Left kidney (tissue), 2 donors: ENCODE measurements around the gene SENP2. TPM values are rescaled to one million over a fixed set of nuclear protein-coding genes. Genes with fewer than 3 reads are reported as not detected.
"Not testable (repeated sequence)": the region's sequence is repeated elsewhere in the genome, so short reads cannot be mapped to it uniquely, and the experiment has no call there.

Source experiments
- DNase-seq: peaks from one replicate; pipeline ENCODE4 v3.0.0-alpha.2; 2013
- polyA plus RNA-seq: library from polyadenylated mRNA; unstranded; fragments of 120-200 nt; gene quantifications from one replicate; pipeline ENCODE4 v1.2.1, GENCODE V29; 2013; ENCODE audit not compliant: insufficient read length

Gene SENP2
- polyA plus RNA-seq, 1 donor, result 64.6 TPM

DNA sequence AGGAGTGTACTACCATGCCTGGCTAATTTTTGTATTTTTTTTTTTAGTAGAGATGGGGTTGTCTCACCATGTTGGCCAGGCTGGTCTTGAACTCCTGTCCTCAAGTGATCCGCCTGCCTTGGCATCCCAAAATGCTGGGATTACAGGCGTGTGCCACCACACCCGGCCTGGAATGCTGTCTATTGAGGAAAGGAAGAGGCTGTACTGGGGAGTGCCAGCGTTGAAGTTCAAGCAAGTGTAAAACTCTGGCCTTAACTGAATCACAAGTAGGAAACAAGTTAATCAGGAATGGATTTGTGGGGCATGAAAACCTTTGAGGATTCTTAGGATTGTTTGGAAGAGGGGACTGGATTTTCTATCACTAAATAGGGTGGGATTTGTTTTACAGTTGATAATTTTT lies 1.4 kb upstream of the SENP2 start:
- DNase-seq, result no peak

DNA sequence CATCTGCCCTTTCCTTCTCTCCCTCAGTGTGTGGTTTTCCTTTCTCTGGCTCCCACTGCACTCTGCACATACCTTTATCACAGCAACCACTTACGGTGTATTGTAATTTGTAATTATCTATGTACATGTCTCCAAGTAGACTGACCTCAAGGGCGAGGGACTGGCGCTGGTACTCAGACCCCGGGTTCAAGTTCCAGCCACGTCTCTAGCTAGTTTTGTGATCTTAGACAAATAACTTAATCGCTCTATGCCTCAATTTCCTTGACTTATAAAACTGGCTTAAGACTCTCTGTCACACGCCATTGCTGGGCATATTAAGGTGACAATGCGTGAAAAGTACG lies 607 bp upstream of the SENP2 start:
- no peak for DNase-seq

DNA sequence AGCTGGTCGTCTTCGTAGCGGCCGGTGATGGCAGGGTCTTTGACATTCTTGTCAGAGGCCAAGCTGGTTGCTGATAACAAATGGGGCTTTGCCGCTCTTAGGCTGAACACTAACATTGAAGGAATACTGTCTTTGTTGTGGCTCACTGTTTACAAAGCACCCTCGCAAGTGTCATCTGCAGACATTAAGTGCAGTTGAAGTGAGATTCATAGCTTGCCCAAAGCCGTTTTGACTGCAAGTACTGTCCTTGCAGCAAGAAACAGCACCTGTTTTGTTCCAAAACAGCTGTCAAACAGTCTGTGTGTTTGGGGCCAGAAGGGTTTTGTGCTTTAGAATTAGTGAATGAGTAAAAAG lies 568 bp downstream of the SENP2 start:
- DNase-seq, result no peak

DNA sequence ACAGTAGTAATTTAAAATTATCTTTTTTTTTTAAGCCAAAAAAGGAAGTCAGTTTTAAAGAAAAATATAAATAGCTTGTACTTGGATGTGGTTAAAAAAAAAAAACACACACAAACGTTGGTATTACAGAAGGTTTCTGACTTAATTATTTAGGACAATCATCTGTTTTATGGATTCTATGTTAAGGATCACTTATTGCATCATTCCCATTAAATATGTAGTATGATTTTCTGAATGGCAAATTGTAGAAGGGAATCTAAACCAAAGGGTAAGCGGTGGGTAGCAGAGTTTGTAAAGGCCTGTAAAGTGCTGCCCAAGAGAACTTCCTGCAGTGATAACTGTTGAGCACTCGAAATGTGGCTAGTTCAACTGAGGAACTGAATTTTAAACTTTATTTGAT lies 8.0 kb downstream of the SENP2 start:
- no peak for DNase-seq

DNA sequence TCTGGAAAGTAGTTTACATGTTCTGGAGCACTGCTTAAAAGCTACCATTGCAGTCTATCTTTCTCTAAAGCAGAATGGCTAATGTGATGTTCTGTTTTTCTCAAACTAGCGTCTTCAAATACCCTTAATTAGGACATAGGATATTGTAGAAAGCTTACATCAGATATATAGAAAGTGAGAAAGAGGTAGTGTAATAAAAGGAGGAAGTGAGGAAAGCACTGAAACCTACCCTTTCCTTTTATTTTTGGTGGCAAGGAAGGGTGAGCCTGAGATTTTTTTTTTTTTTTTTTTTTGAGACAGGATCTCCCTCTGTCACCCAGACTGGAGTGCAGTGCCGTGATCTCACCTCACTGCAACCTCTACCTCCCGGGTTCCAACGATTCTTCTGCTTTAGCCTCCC lies 9.4 kb downstream of the SENP2 start:
- no peak for DNase-seq

DNA sequence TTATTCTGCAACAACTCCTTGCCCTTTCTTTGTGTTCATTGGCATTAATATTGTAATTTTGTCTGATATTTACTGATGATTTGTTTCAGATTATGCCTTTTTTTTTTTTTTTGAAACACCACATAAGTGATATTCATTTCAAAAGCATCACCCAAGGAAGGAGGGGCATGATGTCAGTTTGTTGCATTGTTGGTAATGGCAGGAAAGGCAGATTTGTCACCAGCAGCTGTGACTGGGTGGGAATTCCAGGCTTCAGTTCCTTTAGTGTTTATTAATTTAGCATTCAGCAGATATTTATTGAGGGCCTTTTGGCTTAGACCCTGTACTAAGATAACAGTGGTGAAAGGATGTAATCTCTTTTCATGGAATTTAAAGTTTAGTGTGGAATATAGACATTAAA lies 19.5 kb downstream of the SENP2 start:
- DNase-seq, result no peak

DNA sequence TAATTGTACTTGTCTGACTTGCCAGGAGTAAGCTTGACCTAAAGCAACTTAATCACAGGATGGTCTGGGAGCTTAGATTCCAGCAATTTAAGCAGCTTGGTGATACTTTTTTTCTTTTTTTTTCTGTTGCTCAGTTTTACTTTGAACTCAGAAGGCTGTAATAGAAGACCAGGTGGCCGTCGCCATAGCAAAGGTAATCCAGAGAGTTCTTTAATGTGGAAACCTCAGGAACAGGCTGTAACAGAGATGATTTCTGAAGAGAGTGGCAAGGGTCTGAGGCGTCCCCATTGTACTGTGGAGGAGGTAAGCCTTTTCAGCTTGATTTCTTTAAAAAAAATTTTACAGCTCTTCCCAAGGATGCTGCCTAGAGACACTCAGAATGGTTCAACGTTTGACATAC lies 20.1 kb downstream of the SENP2 start:
- DNase-seq, result no peak

DNA sequence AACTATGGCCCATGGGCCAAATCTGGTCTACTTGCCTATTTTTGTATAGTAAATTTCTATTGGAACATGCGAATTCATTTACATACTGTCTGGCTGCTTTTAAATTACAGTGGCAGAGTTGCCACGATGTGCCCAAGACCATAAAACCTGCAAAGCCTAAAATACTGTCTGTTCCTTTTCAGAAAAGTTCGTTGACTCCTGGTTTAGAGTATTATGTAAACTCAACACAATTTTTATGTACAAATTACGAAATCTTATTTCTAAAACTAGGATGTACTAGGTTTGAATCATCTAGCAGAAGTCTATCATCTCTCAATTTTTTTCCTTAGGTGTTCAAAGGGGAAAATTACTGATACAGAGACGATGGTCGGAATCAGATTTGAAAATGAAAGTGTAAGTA lies 26.9 kb downstream of the SENP2 start:
- DNase-seq, result no peak

DNA sequence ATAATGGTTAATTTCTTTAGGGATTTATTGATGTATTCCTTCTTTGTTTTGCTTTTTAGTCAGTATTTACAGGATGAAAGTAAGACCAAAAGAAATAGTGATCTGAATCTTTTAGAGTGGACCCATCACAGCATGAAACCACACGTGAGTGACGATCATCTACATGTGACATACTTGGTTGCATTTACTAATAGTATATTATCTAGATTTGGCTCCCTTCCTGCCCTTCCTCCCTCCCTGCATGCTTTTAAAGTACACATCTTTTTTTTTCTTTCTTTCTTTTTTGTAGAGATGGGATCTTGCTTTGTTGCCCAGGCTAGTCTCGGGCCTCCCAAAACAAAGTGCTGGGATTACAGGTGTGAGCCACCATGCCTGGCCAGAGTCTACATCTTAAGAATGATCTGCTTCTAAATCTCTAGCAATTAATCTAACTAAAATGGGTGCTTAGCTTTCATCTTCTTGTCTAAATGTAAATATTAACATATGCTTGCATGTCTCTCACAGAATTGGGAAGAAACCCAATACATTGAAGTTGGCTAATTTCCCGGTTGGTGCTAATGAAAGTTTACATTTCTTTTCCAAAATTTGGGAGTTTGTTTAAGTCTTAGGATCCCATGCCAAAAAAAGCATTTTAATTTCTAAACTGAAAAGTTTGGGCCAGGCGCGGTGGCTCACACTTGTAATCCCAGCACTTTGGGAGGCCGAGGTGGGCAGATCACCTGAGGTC lies 38.0 kb downstream of the SENP2 start:
- no peak for DNase-seq

DNA sequence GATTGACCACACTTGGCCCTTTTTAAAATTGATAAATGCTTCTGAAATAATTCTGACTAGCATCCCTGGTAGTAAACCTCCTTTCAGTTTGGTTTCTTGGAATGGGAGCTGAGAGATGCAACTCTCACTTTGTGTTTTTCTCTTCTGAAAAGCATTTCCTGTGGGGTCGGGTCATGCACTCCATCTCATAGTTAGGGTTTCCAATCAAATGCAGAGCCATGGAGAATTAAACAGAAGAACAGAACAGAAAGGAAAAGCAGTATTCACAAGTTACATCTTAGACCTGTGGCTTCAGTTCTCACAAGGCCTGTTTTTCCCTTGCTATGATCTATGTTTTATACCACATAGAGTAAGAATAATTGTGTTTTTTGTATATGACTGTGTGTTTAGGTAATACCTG lies 39.7 kb downstream of the SENP2 start:
- DNase-seq, result no peak

DNA sequence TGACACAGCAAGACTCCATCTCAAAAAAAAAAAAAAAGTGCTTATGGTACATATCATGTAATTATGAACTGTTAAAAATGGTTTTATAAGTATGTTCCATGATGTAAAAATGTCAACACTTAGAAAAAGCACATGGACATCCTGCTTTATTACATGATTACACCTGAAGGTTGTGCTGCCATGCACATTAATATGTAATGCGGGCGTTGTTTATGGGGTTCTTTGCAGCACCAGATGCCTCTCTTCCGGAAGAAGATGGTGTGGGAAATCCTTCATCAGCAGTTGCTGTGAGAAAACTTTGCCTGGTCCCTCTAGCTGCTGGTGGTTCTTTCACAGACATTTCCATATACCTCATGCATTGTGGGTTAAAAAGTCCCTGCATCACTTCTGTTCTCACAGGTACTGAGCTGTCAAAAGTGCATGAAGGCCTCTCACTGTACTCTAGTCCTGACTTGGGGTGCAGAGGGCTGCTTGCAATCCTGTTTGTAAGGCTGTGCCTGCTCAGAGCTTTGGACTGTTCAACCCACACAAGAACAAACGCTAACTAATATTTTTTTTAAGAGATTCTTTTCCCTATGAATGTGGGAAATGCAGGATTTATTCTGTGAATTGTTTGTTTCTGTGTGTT lies 43.6 kb downstream of the SENP2 start:
- DNase-seq, result no peak

DNA sequence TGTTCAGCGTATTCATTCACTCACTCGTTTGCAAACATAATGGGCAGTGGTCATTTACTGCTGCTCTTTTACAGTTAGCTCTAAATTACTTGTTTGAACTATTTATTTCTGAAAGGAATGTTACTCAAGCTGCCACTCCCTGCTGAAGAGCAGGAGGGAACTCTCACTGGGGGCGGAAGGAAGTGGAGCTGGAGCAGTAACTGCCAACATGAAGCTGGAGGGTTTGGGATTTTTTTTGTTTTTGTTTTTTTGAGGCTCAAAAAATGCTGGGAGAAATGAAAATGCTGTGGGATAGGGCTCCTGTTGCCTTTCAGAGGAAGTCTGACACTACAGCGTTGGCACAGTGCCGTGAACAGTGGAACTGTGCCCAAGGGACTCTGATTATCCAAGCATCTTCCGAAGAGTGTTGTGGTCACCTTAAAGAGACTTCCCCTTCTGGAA lies 44.1 kb downstream of the SENP2 start:
- DNase-seq, result no peak

DNA sequence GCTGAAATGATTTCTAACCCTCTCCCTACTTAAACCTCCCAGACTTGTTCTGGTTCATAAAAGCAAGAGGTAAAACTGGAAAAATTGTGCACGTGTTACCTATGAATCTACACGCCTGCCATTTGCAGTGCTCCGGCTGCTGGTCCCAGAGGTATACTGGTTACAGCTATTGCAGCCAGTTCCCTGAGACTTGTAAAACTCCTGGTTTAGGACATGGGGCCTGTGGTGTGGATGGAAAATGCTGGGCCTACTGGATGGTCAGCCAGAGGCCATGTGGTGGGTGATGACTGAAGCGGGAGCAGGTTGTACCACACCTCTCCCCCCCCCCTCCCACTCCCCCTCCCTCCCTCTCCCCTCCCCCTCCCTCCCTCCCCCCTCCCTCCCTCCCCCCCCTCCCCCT lies 45.0 kb downstream of the SENP2 start:
- DNase-seq, result no peak

DNA sequence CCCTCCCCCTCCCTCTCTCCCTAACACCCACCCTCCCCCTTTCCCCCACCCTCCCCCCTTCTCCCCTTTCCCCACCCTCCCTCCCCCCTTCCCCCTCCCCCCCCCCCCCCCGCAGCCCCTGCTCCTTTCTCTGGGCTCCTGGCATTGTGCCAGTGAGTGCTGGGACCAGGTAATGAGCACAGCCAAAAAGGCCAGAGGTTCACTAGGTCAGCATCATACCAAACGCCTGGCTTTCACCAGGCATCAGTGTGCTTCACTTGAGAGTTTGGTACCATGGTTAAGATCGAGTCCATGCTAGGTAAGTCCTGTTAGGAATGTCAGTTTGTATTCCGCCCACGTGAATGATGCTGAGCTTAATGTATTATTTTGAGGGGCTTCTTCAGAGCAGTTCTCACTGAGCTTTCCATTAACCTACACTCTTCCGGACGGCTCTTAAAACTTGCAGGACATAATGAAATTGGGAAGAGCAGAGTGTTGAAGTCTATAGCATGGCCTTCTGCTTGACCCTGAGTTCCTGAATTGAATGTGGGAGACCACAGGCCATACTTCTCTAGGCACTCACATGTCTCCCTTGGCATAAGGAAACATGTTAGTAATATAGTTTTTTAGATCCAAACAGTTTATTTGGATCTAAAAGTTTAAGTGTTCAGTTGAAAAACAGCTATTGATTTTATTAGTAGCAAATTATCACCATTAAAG lies 45.6 kb downstream of the SENP2 start:
- DNase-seq, result no peak

DNA sequence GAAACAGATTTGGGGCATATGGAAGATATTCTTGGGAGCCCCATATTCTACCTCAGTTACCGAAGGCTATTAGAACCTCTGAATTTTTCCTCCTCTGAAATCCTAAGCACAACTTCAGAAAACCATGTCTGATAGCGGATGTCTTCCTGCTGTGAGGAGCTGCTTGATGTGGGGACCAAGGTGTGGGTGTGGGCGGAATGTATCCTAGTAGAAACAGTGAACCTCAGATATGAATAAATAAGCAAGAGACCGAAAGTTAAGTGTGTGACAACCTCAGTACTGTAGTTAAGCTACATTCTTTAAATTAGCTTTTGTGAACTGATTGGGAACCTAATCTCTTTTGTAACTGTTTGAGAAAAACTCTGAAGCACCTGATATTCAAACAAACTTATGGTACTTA lies 46.9 kb downstream of the SENP2 start:
- DNase-seq, result no peak

DNA sequence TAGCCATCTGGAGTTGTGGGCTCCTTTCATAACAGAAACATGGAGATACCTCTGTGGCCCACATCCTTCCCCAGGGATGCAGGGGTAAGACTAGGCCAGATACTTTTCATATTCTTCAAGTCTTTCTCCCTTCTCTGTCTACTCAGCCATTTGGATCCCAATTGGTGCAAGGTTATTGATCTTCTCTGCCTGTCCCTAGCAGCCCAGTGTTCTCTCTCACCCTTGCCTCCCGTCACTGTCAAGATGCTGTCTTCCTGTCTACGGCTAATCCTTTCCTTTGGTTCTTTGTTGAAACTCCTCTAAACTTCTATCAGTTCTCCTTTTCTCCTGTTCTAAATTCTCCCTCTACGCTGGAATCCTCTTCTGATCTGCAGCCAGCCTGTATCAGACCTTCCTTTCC lies 51.3 kb downstream of the SENP2 start:
- DNase-seq, result no peak

DNA sequence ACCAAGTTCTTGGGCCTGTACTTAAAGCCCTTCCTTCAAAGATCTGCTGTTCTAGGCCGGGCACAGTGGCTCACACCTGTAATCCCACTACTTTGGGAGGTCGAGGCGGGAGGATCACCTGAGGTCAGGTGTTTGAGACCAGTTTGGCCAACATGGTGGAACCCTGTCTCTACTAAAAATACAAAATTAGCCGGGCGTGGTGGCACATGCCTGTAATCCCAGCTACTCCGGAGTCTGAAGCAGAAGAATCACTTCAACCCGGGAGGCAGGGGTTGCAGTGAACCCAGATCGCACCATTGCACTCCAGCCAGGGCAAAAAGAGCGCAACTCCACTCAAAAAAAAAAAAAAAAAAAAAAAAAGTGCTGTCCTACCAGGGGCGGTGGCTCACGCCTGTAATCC lies 52.6 kb downstream of the SENP2 start:
- not testable (repeated sequence) for DNase-seq

DNA sequence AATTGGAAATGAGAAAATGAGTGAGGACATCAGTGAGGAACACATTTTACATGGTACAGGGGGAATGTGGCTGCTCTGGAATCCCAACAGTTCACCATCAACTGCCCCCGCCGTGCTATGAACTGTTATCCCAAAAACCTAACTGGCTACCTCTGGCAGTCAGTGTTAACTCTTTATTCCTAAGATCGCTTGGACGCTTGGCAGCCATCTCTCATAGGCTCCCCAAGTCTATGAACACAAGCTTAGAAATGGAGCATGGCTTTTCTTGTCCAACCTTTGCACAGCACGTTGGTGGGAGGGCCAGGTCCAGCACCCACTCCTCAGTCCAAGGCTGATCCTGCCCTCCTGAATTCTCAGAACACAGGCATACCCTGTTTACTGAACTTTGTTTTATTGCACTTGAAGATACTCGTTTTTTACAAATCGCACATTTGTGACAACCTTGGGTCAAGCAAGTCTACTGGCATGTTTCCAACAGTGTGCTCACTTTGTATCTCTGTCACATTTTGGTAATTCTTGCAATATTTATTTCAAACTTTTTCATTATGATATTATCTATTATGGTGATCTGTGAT lies 53.6 kb downstream of the SENP2 start:
- DNase-seq, result no peak

DNA sequence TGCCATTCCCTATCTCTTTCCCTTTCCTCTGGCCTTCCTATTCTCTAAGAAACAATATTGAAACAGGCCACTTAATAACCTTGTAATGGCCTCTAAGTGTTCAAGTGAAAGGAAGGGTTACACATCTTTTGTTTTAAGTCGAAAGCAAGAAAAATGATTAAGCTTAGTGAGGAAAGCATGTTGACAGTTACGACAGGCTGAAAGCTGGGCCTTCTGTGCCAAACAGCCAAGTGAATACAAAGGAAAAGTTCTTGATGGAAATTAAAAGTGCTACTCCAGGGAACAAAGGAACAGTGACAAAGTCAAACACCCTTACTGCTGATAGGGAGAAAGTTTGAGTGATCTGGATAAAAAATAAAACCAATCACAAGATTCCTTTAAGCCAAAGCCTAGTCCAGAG lies 54.2 kb downstream of the SENP2 start:
- no peak for DNase-seq

DNA sequence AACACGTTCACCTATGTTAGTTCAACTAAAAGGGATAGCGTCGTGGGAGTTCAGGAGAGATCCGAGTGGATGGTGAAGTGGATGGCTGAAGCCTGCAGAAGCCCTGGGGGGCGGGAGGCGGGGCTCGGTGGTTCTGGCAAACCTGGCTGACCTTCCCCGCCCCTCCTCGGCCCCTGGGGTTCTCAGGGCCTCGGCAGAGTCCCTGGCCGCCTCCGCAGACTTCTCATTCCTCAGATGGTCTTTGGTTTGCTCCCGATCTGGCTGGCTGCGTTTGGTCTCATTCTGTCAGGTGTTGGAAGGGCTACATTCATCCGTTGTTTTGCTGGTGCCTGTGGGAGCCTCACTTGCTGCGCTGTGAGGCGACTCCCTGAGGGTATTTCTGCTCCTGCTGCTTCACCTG lies 59.1 kb downstream of the SENP2 start:
- DNase-seq, result not testable (repeated sequence)

DNA sequence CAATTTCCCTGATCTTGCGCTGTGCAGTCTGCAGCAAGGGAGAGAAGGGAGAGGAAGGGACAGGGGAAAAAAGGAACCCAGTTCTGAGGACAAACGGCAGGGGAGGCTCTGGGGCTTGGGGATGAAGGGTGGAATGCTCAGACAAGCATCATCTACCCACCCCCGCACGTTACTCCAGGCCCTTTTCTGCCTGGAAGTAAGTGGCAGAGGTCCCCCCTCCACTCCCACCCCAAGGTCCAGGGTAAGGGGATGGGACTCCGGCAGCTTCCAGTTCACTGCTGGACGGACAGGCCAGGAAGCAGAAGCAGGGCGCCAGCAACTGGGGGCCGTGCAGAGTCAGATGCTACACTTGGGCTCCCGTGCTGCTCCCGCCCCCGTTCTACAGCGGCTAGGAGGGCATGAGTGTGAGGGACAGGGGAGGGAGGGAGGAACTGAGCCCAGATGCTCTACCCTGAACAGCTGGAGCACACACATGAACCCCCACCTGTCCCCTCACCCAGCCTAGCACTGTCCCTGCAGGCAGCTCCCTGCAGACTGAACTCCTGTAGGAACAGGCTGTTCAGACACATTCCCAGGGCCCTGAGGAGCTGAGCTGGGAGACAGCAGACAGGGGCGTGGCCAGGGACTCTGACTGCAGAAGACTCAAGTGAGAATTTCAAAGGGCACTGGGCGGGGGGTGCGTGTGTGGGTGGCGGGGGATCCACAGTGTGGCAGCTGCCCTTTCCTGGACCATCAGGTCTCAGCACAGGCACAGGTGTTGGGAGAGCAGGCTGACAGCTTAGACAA lies 59.7 kb downstream of the SENP2 start:
- DNase-seq, result no peak

DNA sequence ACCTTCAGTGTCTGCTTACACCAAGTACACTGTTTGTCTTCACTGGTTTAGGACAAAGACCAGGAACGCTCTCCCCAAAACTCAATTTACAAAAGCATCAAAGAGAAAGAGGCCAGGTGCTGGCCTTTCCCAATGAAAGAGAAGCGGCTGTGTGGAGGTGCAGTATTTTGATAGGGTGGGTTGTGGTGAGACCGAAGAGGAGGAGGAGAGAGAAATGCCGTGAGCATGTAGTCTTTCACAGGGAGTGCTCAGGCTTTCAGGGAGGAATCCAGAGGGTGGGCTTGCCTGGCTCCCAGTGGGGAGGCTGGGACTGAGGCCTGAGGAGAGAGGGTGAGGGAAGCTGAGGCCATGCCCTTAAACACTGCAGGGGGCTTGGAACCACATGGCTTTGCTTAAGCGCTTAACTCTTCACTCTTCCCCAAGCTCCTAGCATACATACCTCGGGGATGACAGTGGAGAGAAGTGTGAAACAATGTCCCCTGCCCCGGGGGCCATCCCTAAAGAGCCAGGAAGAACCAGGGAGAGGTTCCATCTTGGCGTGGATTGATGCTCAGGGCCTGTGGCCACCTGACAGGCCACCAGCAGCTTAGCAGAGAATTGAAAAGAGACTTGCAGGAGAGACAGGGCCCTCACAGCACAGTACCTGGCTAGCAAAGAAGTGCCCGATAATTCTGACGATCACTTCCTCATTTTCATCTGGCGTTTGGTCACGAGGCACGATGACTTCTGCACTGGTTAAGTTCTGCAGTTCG lies 60.5 kb downstream of the SENP2 start:
- DNase-seq, result no peak
